Mesenchymal stem cell (in vitro differentiated cells and primary cell): ENCODE measurements around the gene MTHFD1.

Experiments
- DNase-seq: peaks from one replicate; pipeline ENCODE4 v3.0.0-alpha.2; 2013
- H2AFZ ChIP-seq: one replicate; pipeline ENCODE4 v1.6.1; 2013; ENCODE audit warnings: low read depth, mild to moderate bottlenecking, control low read depth, inconsistent platforms, low read length, moderate library complexity
- H2AK5ac ChIP-seq: 2 replicates; pipeline ENCODE4 v1.6.1; 2013; ENCODE audit warnings: low read length, moderate library complexity, mild to moderate bottlenecking, inconsistent platforms; ENCODE audit not compliant: severe bottlenecking
- H2BK120ac ChIP-seq: one replicate; pipeline ENCODE4 v1.6.1; 2013; ENCODE audit warnings: low read depth, mild to moderate bottlenecking, inconsistent platforms, low read length, moderate library complexity
- H2BK12ac ChIP-seq, 2 experiments: one replicate each; pipeline ENCODE4 v1.6.1; 2013; ENCODE audit warnings: inconsistent platforms in 2 of 2, low read length in 2 of 2, mild to moderate bottlenecking in 2 of 2, moderate library complexity in 2 of 2, control low read depth in 1 of 2
- H2BK15ac ChIP-seq: one replicate; pipeline ENCODE4 v1.6.1; 2013; ENCODE audit warnings: mild to moderate bottlenecking, low read depth, inconsistent platforms; ENCODE audit not compliant: poor library complexity, severe bottlenecking
- H2BK5ac ChIP-seq: 2 replicates; pipeline ENCODE4 v1.6.1; 2013; ENCODE audit warnings: low read depth, mild to moderate bottlenecking, low read length, control low read depth, inconsistent platforms; ENCODE audit not compliant: poor library complexity, severe bottlenecking
- H3K14ac ChIP-seq, 2 experiments: one replicate each; pipeline ENCODE4 v1.6.1; 2013; ENCODE audit warnings: inconsistent platforms in 2 of 2, low read length in 2 of 2, control low read depth in 1 of 2, mild to moderate bottlenecking in 1 of 2, moderate library complexity in 1 of 2
- H3K18ac ChIP-seq, 2 experiments: one replicate each; pipeline ENCODE4 v1.6.1; 2013; ENCODE audit warnings: inconsistent platforms in 2 of 2, low read length in 2 of 2, control low read depth in 1 of 2, low read depth in 1 of 2, mild to moderate bottlenecking in 1 of 2
- H3K23ac ChIP-seq, 2 experiments: one replicate each; pipeline ENCODE4 v1.6.1; 2013; ENCODE audit warnings: inconsistent platforms in 2 of 2, low read length in 2 of 2, mild to moderate bottlenecking in 2 of 2, moderate library complexity in 2 of 2, control low read depth in 1 of 2
- H3K27ac ChIP-seq: 2 replicates; pipeline ENCODE4 v1.5.1; 2013; ENCODE audit warnings: mild to moderate bottlenecking, moderate library complexity, low read length, control low read depth, inconsistent platforms; ENCODE audit not compliant: poor library complexity, severe bottlenecking
- H3K27me3 ChIP-seq, 2 experiments: 2 replicates each; pipeline versions ENCODE4 v1.6.1 to v1.7.0; 2013; ENCODE audit warnings: low read length in 2 of 2, mild to moderate bottlenecking in 2 of 2, moderate library complexity in 2 of 2, control low read depth in 1 of 2, inconsistent platforms in 1 of 2; ENCODE audit not compliant: control insufficient read depth in 1 of 2, insufficient read depth in 1 of 2
- H3K36me3 ChIP-seq, 2 experiments: 2 replicates each; pipeline versions ENCODE4 v1.6.1 to v1.7.0; 2013; ENCODE audit warnings: low read length in 2 of 2, control low read depth in 1 of 2, inconsistent platforms in 1 of 2, low read depth in 1 of 2, mild to moderate bottlenecking in 1 of 2; ENCODE audit not compliant: insufficient read depth in 2 of 2, control insufficient read depth in 1 of 2
- H3K4ac ChIP-seq, 2 experiments: one replicate each; pipeline ENCODE4 v1.6.1; 2013; ENCODE audit warnings: inconsistent platforms in 2 of 2, low read length in 2 of 2, mild to moderate bottlenecking in 2 of 2, moderate library complexity in 2 of 2, control low read depth in 1 of 2, low read depth in 1 of 2
- H3K4me1 ChIP-seq: 2 replicates; pipeline ENCODE4 v1.6.1; 2013; ENCODE audit warnings: low read depth, low read length, control low read depth; ENCODE audit not compliant: control insufficient read depth, insufficient read depth
- H3K4me2 ChIP-seq: 2 replicates; pipeline ENCODE4 v1.6.1; 2013; ENCODE audit warnings: low read length, mild to moderate bottlenecking, inconsistent platforms; ENCODE audit not compliant: poor library complexity, severe bottlenecking
- H3K4me3 ChIP-seq, 2 experiments: 2 replicates each; pipeline versions ENCODE4 v1.5.1 to v1.7.0; 2013; ENCODE audit warnings: low read length in 2 of 2, mild to moderate bottlenecking in 2 of 2, control low read depth in 1 of 2, low read depth in 1 of 2; ENCODE audit not compliant: insufficient read depth in 1 of 2
- H3K79me1 ChIP-seq: replicated peaks from 2 replicates; pipeline ENCODE4 v1.6.1; 2013; ENCODE audit warnings: mild to moderate bottlenecking, control low read depth, low read length, inconsistent platforms; ENCODE audit not compliant: poor library complexity, severe bottlenecking
- H3K9ac ChIP-seq: 2 replicates; pipeline ENCODE4 v1.7.0; 2013; ENCODE audit warnings: mild to moderate bottlenecking, low read length, moderate library complexity
- H3K9me3 ChIP-seq: 2 replicates; pipeline ENCODE4 v1.7.0; 2013; ENCODE audit warnings: mild to moderate bottlenecking, low read length; ENCODE audit not compliant: control insufficient read depth
- H4K8ac ChIP-seq: one replicate; pipeline ENCODE4 v1.6.1; 2013; ENCODE audit warnings: inconsistent platforms, mild to moderate bottlenecking, low read length, moderate library complexity
- H4K91ac ChIP-seq: one replicate; pipeline ENCODE4 v1.6.1; 2013; ENCODE audit warnings: mild to moderate bottlenecking, low read length, inconsistent platforms
- WGBS: methylation state at CpG from one replicate; pipeline ENCODE4 v1.1.7; 2013; ENCODE audit warnings: mixed read lengths; 5-methylcytosine and 5-hydroxymethylcytosine counted together

MTHFD1 gene

DNA sequence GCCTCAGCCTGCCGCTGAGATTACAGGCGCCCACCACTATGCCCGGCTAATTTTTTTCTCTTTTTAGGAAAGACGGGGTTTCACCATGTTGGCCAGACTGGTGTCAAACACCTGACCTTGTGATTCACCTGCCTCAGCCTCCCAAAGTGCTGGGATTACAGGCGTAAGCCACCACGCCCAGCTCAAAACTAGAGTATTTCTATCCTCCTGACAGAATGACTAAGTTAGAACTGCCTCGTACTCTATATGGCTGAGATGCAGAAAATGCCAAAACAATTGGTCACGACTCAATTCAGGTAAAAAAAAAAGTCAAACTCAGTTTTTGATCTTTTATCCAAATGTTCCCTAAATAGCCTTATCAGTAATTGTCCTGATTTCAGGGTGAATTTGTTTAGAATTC lies 88.3 kb downstream of the MTHFD1 start:
- no peak overlapping the region for H2BK12ac ChIP-seq
- H3K4ac ChIP-seq: no peak overlapping the region
- H2AFZ ChIP-seq: no peak overlapping the region
- H3K27ac ChIP-seq: no peak overlapping the region
- no peaks in the 10 kb centered on the region for H3K9me3 ChIP-seq
- H3K18ac ChIP-seq: no peak overlapping the region
- no peak overlapping the region for H2BK5ac ChIP-seq
- DNase-seq: no peak
- no peak overlapping the region for H2AK5ac ChIP-seq
- 90% methylated on average over 8 of the region's 8 CpGs for WGBS
- no peak overlapping the region for H3K4me3 ChIP-seq
- no peak overlapping the region for H3K4me2 ChIP-seq
- no peak overlapping the region for H2BK15ac ChIP-seq
- no peak overlapping the region for H3K23ac ChIP-seq
- H3K36me3 ChIP-seq: no peaks in the 10 kb centered on the region
- no peak overlapping the region for H4K91ac ChIP-seq
- H3K27me3 ChIP-seq: no peaks in the 10 kb centered on the region
- H2BK120ac ChIP-seq: no peak overlapping the region
- H3K14ac ChIP-seq: no peak overlapping the region
- peaks cover 7% of the 10 kb centered on the region for H3K79me1 ChIP-seq
- H4K8ac ChIP-seq: no peak overlapping the region
- no peak overlapping the region for H3K9ac ChIP-seq
- peaks cover 3% of the 10 kb centered on the region for H3K4me1 ChIP-seq

DNA sequence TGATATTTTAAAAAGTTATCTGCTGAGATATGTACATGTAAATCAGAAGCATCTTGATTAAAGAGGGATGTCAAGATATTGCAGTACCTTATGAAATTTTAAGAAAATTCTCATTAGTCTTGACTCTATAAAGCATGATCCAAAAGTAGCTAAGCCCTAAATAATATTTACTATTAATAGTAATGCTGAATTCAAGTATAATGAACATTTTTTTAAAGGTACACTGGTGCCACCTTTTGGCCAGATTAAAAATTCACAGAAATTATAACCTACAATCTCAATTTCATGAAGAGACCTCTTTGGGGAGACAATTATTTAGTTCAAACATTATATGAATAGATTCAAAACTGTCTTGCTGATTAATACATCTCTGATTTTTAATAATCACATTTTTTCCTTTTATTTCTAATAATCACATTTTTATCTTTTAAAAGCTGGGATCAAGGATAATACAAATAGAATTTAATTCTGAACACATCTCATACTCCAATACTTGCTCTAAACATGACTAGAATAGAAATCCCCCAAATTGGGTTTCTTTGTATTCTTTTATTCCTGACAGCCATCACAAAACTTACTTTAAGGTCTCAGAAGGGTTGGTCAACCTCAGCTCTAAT lies 90.6 kb downstream of the MTHFD1 start:
- H3K9ac ChIP-seq: no peak overlapping the region
- no peak overlapping the region for H2BK120ac ChIP-seq
- no peak overlapping the region for H3K27ac ChIP-seq
- no peak overlapping the region for H2AFZ ChIP-seq
- no peak overlapping the region for H3K14ac ChIP-seq
- H3K23ac ChIP-seq: no peak overlapping the region
- H2BK5ac ChIP-seq: no peak overlapping the region
- H3K4me3 ChIP-seq: no peak overlapping the region
- DNase-seq: peak; percentile 34
- H4K8ac ChIP-seq: no peak overlapping the region
- peak overlapping the region; percentile 86 for H2AK5ac ChIP-seq
- H3K4ac ChIP-seq: no peak overlapping the region
- no peak overlapping the region for H2BK12ac ChIP-seq
- peaks cover 7% of the 10 kb centered on the region for H3K79me1 ChIP-seq
- no peak overlapping the region for H3K18ac ChIP-seq
- no peak overlapping the region for H2BK15ac ChIP-seq
- no peaks in the 10 kb centered on the region for H3K9me3 ChIP-seq
- no peaks in the 10 kb centered on the region for H3K27me3 ChIP-seq
- peaks cover 3% of the 10 kb centered on the region for H3K4me1 ChIP-seq
- no peak overlapping the region for H3K4me2 ChIP-seq
- H4K91ac ChIP-seq: no peak overlapping the region
- no peaks in the 10 kb centered on the region for H3K36me3 ChIP-seq

GRCh38 chr14:64488590-64489099 lies 100.5 kb downstream of the MTHFD1 start:
- H3K9me3 ChIP-seq: no peaks in the 10 kb centered on the region

GRCh38 chr14:64491637-64492036 lies 103.5 kb downstream of the MTHFD1 start:
- Histone ChIP-seq H2AK5ac (no peak overlapping the region), H3K23ac (no peak overlapping the region), H3K9me3 (no peaks in the 10 kb centered on the region), H4K91ac (no peak overlapping the region), H3K27me3 (no peaks in the 10 kb centered on the region), H2BK12ac (no peak overlapping the region), H2BK120ac (no peak overlapping the region), H3K27ac (no peak overlapping the region), H3K4me3 (no peak overlapping the region), H3K79me1 (peaks cover 22% of the 10 kb centered on the region), H3K18ac (no peak overlapping the region), H3K36me3 (peaks cover 11 to 51% of the 10 kb centered on the region in 2 experiments), H2AFZ (no peak overlapping the region), H3K4me1 (no peaks in the 10 kb centered on the region), H3K4ac (no peak overlapping the region), H3K9ac (no peak overlapping the region), H2BK5ac (no peak overlapping the region), H3K4me2 (no peak overlapping the region), H3K14ac (no peak overlapping the region), H4K8ac (no peak overlapping the region), H2BK15ac (no peak overlapping the region)
- 100% methylated on average over 1 of the region's 2 CpGs for WGBS
- no peak for DNase-seq

More at GRCh38 chr14:64488590-64489099, 100.5 kb downstream of the MTHFD1 start:
- Histone ChIP-seq H2BK120ac (no peak overlapping the region), H3K79me1 (peaks cover 18% of the 10 kb centered on the region), H3K23ac (no peak overlapping the region), H3K18ac (no peak overlapping the region), H3K4ac (no peak overlapping the region), H3K4me2 (no peak overlapping the region), H2BK5ac (no peak overlapping the region), H3K27ac (no peak overlapping the region), H3K9ac (no peak overlapping the region), H2BK12ac (no peak overlapping the region), H3K14ac (no peak overlapping the region), H2AFZ (no peak overlapping the region), H3K4me3 (no peak overlapping the region), H4K8ac (no peak overlapping the region), H4K91ac (no peak overlapping the region), H3K4me1 (no peaks in the 10 kb centered on the region), H2AK5ac (no peak overlapping the region), H3K36me3 (peaks cover 15 to 59% of the 10 kb centered on the region in 2 experiments), H2BK15ac (no peak overlapping the region), H3K27me3 (no peaks in the 10 kb centered on the region)
- DNase-seq: no peak
- WGBS: 87% methylated on average over 4 of the region's 5 CpGs
